Measurements from ENCODE around the gene CCDC24.

Gene CCDC24

DNA sequence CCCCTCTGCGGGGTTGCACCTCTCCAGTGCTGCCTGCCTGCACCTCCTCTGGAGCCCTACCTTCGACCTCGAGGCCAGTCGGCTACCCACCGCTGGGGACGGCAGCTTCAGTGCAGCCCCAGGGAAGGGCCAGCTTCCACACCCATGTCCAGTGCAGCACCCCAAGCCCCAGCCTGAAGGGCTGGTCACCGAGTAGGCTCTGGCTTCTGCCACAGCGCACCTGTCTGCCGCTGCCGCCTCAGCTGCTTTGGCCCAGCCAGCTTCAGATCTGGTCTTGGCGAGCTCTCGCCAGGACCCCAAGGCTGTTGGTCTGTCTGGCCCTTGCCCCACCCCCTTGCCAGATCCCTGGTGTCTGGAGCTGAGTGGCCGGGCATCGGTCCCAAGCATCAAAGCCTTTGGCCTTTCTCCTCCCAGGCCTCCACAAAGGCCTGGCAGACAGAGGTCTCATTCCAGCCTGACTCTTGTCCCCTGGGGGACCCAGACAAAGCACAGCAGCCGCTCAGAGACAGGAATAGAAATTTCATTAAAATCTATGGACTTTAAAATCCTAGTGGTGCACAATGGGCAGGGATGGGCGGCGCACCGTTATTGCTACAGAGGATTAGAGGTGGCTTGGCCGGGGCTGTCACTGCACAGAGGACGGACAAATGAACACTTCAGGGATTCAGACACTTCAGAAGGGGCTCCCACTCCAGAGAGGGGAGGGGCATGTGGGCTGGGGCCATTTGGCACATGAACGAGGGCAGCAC, 4.8 kb downstream of the CCDC24 start:
- no peak for DNase-seq (ENCODE audit: low read depth, low spot score)
- no peak overlapping the region for H3K27ac ChIP-seq

DNA sequence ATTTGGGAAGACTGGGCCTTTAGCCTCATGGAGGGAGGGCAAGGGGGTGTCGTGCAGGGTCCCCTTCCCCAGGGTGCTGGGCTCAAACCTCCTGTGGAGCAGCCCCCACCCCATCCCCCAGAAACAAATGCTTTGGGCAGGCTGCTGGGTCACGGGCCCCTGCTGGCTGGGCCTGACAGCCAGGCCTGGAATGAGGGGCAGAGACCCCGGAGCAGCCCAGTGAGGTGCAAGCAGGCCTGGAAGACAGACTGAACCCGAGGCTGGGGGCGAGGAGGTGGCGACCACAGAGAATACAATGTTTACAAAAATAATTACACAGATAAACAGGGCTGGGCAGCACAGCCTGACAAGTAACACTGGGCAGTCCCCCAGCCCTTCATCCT, 5.3 kb downstream of the CCDC24 start:
- DNase-seq (ENCODE audit: low read depth, low spot score) = no peak
- H3K27ac ChIP-seq = no peak overlapping the region

DNA sequence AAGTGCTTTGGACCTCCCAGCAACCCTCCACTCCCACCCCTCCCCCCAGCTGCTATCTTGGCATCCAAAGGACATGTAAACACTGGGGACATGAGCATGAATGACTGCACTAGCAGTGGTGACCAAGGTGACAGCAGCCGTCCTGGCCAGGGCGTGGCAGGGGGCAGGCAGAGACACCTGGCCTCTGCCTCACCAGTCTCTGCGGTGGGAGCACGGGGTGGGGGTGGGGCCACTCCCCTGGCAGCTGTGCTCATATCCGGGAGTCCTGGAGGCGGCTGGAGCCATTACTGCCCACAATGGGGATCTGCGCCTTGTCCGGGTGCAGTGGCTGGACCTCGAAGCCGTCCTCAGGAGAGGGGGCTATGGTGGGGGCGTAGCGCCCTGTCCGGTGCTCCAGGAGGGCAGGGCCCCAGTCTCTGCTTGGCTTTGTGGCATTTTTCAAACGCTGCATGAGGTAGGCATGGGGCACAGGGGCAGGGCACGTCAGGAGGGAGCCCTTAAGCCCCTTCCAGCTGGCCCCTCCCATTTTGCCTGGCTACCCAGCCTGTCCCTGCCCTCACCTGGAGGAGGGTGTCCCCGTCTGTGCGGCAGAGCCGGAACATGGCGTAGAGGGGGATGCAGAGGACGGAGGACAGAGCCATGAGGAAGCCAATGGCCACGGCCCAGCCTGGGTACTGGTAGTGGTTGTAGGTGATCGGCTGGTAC, 6.0 kb downstream of the CCDC24 start:
- no peak for DNase-seq (ENCODE audit: low read depth, low spot score)
- H3K27ac ChIP-seq = no peak overlapping the region

DNA sequence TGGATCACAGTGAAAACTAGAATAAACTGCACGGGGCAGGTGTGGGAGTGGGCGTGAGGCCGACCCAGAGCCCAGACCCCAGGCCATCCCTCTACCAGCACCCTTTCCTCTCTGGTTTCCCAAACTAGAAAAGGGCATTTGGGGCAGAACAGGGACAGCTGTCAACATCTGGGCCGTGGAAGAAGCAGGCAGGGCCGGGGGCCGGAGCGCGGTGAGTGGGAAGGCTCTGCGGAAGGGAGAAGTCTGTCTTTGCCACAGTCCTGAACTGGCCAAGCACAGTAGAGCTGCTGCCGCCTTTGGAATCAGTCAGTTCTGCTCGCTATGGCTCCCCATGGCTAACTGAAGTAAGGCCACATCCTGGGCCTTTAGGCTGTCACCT, 6.6 kb downstream of the CCDC24 start:
- no peak for DNase-seq (ENCODE audit: low read depth, low spot score)
- no peak overlapping the region for H3K27ac ChIP-seq

DNA sequence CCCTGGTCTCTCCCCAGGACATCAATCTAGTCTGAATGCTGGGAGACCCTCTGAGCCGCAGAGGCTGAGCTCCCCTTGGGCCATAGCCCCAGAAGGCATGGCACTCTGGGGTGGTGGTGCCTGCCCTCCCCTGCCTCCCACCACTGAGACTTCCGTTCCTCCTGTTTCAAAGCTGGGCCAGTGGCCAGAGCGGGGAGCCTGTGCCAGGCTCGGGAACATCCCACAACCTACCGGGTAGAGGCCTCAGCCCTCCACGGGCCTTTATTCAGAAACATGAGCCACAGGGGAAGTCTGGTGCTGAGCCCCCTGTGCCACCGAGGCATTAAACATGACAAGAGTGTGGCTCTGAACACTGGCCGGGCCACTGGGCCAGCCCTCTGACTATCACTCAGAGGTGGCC, 8.1 kb downstream of the CCDC24 start:
- no peak for DNase-seq (ENCODE audit: low read depth, low spot score)
- no peak overlapping the region for H3K27ac ChIP-seq

DNA sequence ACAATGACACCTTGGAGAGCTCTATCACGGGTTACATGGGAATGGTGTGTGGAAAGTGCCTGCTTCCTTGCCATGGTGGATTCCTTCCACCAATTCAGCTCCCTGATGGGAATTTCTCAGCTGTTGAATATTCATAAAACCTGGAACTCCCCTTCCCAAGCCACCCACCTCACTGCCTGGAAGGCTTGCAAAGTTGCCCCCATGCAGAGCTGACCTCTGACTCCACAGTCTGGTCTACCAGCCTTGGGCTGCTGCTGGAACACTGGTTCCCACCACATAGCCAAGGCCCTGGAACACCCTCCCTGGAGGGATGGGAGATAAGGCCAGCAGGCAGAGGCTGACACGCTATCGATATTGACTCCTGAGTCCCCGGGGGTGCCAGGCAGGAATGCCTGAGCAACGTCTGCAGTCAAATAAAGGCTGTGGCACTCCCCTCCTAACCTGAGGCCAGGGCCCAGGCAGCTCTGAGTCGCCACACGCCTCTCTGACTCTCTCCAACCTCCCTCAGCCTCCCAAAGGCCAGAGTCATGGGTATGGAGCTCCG, 8.8 kb downstream of the CCDC24 start:
- no peak overlapping the region for H3K27ac ChIP-seq
- no peak for DNase-seq (ENCODE audit: low read depth, low spot score)

DNA sequence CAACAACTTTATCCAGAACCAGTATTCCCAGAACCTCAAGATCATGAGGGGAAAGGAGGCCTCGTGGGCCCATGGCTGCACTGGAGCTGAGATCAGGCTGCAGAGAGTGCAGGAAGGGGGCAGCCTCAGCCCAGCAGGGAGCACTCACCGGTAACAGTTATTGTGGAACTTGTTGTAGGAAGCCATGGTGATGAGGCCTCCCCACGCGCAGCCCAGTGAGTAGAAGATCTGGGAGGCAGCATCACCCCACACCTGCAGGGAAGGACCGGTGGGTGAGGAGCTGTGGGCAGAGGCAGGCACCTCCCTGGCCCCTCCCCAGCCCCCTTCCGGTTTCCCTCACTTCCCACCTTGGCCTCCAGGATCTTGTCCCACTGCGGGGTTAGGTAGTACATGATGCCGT, 10.8 kb downstream of the CCDC24 start:
- DNase-seq (ENCODE audit: low read depth, low spot score) = no peak
- H3K27ac ChIP-seq = no peak overlapping the region

DNA sequence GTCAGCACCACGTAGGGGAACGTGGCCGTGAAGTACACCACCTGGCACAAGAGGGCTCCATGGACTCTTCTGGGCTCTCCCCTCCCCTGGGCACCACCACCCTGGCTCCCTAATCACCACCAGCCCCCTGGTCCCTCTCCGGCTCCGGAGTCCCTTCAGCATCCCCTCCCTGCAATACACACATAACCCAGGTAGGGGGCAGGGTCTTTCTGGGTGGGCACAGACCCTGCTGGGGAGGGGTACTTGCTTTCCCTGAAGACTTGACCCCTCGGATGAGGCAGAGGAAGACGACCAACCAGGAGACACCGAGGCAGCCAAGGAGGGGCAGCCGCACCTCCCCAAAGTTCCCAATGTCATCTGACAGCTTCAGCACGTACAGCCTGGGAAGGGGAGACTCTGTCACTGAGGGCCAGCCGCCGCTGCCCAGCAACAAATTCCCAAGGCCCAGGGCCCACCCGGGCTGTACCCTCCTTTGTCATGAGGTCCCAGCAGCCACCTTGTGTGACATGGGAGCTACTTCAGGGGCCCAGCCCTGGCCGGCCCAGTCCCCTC, 11.3 kb downstream of the CCDC24 start:
- DNase-seq (ENCODE audit: low read depth, low spot score) = no peak
- H3K27ac ChIP-seq = no peak overlapping the region

DNA sequence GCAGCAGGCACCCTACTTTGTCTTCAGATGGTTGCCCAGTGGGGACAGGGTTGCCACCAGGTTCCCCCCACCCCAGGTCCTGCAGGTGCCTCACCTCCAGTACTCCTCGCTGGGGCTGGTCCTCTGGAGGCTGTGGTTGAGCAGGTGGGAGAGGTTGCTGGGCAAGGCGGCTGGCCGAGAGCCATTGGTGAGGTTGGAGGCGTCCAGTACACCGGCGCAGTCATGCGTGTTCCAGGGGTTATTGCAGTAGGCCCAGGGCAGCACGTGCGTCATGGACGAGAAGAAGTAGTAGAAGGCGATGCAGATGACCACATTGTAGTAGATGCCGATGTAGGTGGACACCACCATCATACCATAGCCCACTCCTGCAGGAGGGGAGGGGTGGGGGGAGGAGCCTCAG, 16.9 kb downstream of the CCDC24 start:
- no peak for DNase-seq (ENCODE audit: low read depth, low spot score)
- no peak overlapping the region for H3K27ac ChIP-seq

DNA sequence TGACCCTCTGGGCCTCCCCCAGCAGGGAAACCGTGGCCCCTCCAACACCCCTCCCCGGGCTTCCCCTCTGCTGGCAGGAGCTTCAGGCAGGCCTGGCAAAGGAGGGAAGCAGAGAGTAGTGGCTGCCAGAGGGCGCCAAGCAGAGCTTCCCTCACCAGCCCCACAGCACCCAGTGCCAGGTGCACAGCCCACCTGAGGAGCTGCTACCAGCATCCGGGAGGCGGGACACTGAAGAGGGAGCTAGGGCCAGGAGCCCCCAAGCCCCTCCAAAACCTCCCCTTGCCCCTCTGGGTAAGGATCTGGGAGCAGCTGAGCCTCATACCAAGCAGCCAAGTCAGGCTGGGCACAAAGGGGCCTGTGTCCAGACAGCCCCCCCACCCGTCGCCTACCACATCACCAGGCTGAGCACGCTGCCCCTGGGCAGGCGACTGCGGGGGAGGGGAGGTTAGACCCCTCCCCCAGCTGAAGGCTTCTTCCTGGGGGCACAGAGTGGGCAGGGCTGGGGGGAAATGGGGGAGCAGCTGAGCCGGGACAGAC, 19.6 kb downstream of the CCDC24 start:
- DNase-seq (ENCODE audit: low read depth, low spot score) = no peak
- H3K27ac ChIP-seq = no peak overlapping the region

DNA sequence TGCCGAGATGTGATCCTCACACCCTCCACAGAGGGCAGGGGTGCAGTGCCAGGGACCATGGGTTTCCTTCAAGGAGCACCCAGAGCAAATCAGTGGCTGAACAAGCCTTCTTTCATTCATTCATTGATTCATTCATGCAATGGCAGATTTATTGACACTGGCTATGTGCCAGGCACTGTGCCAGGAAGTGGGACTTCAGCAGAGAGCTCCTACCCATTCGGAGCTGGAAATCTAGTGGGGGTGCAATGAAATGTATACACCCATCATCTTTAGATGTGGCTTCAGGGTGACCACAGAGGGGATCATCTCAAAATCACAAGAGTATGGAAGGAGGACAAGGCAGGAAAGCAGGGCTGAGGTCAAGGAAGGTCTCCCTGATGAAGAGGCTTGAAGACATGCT, 21.0 kb downstream of the CCDC24 start:
- no peak for DNase-seq (ENCODE audit: low read depth, low spot score)
- H3K27ac ChIP-seq = no peak overlapping the region

DNA sequence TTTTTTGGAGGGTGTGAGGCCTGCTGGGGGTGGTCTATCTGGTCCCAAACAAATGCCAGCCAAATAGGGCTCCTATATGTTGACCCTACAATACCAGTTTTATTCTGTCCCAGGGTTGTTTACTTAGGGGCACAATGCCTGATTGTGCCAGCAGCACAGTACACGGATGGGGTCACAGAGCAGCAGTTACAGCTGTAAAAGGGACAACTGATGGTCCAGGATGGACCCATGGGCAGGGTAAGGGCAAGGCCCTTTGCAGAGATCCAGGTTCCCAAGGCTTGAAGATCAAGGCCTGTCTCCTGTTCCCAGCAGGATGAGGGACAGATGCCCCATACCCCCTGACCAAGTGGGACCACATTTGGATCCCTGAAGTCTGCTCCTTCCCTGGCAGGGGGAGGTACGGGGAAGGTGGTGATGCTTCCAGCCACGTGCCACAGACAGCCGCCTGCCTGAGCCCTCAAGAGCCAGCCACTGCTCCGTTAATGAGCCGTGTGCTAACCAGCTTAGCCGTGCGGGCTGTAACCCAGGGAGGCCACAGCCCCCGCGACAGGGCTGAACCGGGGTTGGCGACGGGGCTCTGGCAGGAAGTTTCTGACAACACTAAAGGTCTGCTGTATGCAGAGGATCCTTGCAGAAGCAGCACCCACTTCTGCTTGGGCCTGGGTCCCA, 21.7 kb downstream of the CCDC24 start:
- no peak overlapping the region for H3K27ac ChIP-seq
- no peak for DNase-seq (ENCODE audit: low read depth, low spot score)

DNA sequence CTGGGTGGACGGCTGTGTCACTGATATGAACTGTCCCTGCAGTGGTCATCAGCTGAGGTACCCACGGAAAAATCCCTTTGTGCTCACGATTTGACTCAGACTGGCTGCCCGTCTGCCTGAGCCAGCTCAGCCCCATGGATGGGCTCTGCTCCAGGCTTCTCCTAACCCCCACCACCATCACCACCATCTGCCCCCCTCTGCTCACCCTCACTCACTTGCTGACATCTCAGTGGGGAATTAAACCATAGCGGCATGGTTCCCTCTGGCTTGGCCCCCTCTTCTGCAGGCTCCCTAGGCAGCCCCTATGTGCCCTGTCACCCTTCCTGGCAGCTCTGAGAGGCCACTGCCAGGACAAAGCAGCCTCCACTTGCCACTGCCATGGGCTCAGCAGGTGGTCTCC, 22.6 kb downstream of the CCDC24 start:
- no peak overlapping the region for H3K27ac ChIP-seq
- DNase-seq (ENCODE audit: low read depth, low spot score) = no peak

DNA sequence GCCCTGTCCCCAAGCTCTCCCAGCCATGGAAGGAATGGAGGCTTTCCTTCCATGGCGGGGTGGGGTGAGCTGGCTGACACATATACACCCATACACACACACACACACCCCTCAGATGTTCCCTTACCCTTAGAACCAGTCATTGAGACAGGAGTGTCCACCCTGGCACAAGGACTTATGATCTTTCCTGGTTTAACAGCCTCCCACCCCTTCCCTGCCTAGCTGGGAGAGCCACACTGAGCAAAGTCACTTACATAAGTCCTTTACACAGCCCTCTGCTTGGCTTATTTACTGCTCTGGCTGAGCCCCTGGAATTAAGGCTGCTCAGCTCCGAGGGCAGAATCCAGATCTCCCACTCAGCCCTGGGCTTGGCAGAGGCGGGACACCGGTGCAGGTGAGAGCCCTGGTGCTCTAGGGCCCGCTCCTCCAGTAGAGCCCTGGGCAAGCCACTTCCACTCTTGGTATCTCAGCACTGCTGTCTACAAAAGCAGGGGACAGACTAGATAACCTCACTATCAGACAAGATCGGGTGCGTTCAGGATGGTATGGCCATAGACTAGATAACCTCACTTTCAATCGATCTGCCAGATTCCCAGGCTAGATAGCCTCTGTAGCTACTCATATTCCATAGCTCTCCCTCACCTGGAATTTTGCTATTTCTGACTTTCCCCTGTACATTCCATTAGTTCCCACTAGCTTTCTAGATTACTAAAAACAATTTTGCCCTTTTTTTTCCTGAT, 23.1 kb downstream of the CCDC24 start:
- H3K27ac ChIP-seq = no peak overlapping the region
- DNase-seq (ENCODE audit: low read depth, low spot score) = no peak

DNA sequence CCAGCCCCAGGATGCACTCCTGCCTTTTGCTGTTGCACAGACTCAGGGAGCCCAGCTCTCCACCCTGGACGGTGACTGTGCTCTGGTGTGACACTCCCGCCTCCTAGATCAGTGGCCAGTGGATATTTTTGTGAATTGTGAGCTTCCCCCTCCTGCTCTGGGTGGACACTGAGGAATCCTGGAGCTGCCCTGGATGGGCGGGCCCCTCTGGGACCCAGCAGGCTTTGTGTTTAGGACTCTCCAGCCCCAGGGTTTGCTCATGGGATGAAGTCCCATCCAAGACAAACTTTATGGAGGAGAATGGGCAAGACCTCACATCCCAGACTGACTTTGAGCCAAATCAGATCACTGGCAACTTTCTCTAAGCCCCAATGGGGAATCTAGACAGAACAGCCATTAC, 23.8 kb downstream of the CCDC24 start:
- no peak overlapping the region for H3K27ac ChIP-seq
- no peak for DNase-seq (ENCODE audit: low read depth, low spot score)

DNA sequence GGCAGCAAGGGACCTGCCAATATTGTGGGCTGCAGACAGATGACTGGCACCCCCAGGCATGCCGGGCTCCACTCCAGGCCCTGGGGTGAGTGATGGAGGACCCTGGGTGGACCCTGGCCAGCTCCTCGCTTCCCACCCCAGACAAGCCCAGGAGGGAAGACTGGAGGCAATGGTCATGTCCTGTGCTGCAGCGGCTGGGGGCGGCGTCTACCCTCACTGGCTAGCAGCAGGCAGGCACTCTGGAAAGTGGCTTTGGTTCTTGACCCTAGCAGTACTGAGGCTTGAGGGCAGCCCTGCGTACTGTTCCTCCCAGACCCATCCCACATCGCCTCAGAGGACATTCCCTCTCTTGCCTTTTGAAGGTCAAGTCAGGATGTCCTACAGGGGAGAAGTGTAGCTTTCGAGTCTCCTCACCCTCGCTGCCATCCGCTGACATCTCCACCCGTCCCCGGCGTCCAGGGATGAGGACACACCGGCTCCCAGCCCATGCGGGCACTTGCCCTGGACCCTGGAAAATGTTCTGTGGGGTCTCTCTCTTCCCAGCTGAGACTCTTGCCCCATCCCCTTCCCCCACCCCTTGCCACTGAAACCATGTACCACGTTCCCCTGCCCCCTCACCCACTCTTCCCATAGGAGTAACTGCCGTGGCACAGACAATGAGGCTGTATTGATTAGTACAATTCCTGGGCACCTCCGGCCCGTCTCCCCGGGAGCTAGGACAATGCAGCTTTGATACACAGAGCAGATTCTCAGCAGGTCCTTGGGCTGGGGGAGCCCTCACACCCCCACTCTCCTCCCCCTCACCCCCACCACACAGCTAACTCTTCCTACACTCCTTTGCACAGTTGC, 24.9 kb downstream of the CCDC24 start:
- no peak for DNase-seq (ENCODE audit: low read depth, low spot score)
- no peak overlapping the region for H3K27ac ChIP-seq

DNA sequence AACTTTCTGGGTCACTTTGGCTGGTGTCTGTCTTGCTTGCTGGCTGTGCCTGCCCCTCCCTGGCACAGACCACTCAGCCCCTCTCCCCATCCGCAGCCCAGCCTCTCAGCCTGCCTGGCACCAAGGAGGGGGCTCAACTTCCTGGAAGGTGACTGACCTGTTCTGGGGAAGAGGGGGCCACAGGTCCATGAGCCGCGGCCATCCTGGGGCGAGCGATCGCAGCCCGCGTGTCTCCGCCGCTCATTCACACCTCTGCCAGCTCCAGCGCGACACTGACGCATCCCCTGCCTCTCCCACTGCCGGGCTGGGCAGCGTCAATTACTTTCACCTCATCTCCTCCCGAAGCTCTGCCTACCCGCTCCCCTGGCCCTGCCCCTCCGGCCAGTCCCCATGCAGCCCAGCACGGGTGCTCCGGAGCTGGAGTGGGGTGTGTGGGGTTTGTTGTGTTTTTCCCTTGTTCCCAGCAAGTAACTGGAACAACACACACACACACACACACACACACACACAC, 25.5 kb downstream of the CCDC24 start:
- H3K27ac ChIP-seq = no peak overlapping the region
- no peak for DNase-seq (ENCODE audit: low read depth, low spot score)

DNA sequence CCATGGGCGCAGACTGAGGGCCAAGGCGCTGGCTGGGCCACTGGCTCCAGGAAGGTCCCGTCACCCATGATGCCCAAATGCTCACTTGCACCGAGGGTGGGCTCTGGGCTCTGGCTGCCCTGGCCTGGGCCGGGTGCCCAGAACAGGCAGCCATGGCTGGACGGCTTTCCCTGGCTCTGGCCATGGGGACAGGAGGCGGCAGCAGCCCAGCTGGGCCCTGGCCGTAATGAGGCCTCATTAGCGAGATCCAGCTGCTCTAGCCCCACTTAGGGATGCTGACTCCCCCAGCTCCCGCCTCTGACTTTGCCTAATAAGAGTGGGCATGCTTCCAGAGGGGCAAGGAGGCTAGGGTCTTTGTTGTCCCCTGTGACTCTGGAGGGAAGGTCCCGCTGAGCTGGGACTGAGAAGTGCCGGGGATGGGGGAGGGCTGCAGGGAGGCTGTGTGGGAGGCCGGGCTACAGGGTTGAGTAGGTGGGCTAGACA, 28.1 kb downstream of the CCDC24 start:
- no peak overlapping the region for H3K27ac ChIP-seq
- no peak for DNase-seq (ENCODE audit: low read depth, low spot score)

DNA sequence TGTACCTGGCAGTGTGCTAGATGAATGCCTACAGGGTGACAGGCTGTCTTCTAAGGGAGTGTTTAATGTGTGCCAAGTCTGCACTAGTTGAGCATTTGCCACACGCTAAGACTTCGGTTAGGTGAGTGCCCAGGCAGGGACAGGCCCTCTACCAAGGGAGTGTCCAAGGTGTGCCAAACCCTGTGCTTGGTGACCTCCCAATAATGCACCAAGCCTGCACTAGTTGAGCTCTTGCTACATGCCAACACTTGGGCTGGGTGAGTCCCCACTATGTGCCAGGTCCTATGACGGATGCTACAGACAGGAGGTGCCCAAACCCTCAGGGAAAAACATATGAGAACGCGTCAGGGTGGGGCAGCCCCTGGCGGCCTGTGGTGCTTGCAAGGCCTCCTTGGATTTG, 29.1 kb downstream of the CCDC24 start:
- DNase-seq (ENCODE audit: low read depth, low spot score) = no peak

More for the DNA sequence above, 29.1 kb downstream of the CCDC24 start:
- no peak overlapping the region for H3K27ac ChIP-seq

Measured in epithelial cell of prostate (primary cell).